Keratinocyte (primary cell): ENCODE data around the gene ACTA2. TPM values are rescaled to one million over a fixed set of nuclear protein-coding genes. Genes with fewer than 3 reads are reported as not detected.

Experiments used
- DNase-seq: peaks from one replicate; pipeline ENCODE4 v3.0.0-alpha.2; 2011; ENCODE audit warnings: low read depth, missing footprints, low spot score
- FAIRE-seq: peaks from 2 replicates; lab custom pipeline; 2011; peaks lifted over from hg19 to GRCh38; lab: Jason Lieb, UNC
- H2AFZ ChIP-seq: 2 replicates; pipeline ENCODE4 v1.6.0; 2012; ENCODE audit warnings: low read length, control low read depth, inconsistent platforms; ENCODE audit not compliant: control insufficient read depth
- H3K27ac ChIP-seq: 2 replicates; pipeline ENCODE4 v1.5.1; 2011; ENCODE audit warnings: low read length; ENCODE audit not compliant: control insufficient read depth, insufficient read depth
- H3K27me3 ChIP-seq: 3 replicates; pipeline ENCODE4 v1.6.0; 2011; ENCODE audit warnings: low read length; ENCODE audit not compliant: control insufficient read depth, insufficient read depth; ENCODE audit errors: extremely low read depth
- H3K36me3 ChIP-seq, 2 experiments: 2 replicates in 1 of 2; 3 replicates in 1 of 2; pipeline ENCODE4 v1.5.1; 2011; ENCODE audit warnings: low read length in 2 of 2, mild to moderate bottlenecking in 1 of 2; ENCODE audit not compliant: control insufficient read depth in 2 of 2, insufficient read depth in 2 of 2; ENCODE audit errors: extremely low read depth in 1 of 2
- H3K4me1 ChIP-seq: 3 replicates; pipeline ENCODE4 v1.5.1; 2011; ENCODE audit warnings: low read length; ENCODE audit not compliant: control insufficient read depth, insufficient read depth; ENCODE audit errors: extremely low read depth
- H3K4me2 ChIP-seq: 3 replicates; pipeline ENCODE4 v1.6.0; 2011; ENCODE audit warnings: low read depth, low read length; ENCODE audit not compliant: control insufficient read depth, insufficient read depth; ENCODE audit errors: extremely low read depth
- H3K4me3 ChIP-seq, 3 experiments: fragments of 200-600 bp in 1 of 3; sonication (generic) in 1 of 3; 2 replicates in 2 of 3; 3 replicates in 1 of 3; pipeline ENCODE4 v1.5.1; 2011 to 2016; ENCODE audit warnings: low read length in 3 of 3, mild to moderate bottlenecking in 3 of 3, control low read depth in 2 of 3, inconsistent platforms in 1 of 3, low read depth in 1 of 3, mixed read lengths in 1 of 3, mixed run types in 1 of 3, moderate library complexity in 1 of 3; ENCODE audit not compliant: control insufficient read depth in 2 of 3, insufficient read depth in 2 of 3; ENCODE audit errors: extremely low read depth in 1 of 3
- H3K79me2 ChIP-seq: 2 replicates; pipeline ENCODE4 v1.6.0; 2012; ENCODE audit warnings: low read length; ENCODE audit not compliant: control insufficient read depth, insufficient read depth
- H3K9ac ChIP-seq: 3 replicates; pipeline ENCODE4 v1.6.0; 2011; ENCODE audit warnings: low read length; ENCODE audit not compliant: control insufficient read depth, insufficient read depth; ENCODE audit errors: extremely low read depth
- H3K9me1 ChIP-seq: 3 replicates; pipeline ENCODE4 v1.6.0; 2011; ENCODE audit warnings: low read length; ENCODE audit not compliant: control insufficient read depth, insufficient read depth; ENCODE audit errors: extremely low read depth
- H3K9me3 ChIP-seq: 2 replicates; pipeline ENCODE4 v1.5.1; 2012; ENCODE audit warnings: low read depth, low read length; ENCODE audit not compliant: control insufficient read depth
- H4K20me1 ChIP-seq: 3 replicates; pipeline ENCODE4 v1.6.0; 2011; ENCODE audit warnings: low read length; ENCODE audit not compliant: control insufficient read depth, insufficient read depth; ENCODE audit errors: extremely low read depth
- CTCF ChIP-seq, 3 experiments: IDR thresholded peaks in 1 of 3; conservative IDR thresholded peaks in 1 of 3; optimal IDR thresholded peaks in 1 of 3; 2 replicates in 2 of 3; 3 replicates in 1 of 3; pipeline versions ENCODE3 to v1.5.1; 2011; ENCODE audit warnings: low read length in 3 of 3, mild to moderate bottlenecking in 3 of 3, moderate library complexity in 2 of 3, control low read depth in 1 of 3, inconsistent platforms in 1 of 3; ENCODE audit not compliant: insufficient read depth in 2 of 3; ENCODE audit errors: extremely low read depth in 1 of 3
- EZH2 ChIP-seq: IDR thresholded peaks from one replicate; pipeline ENCODE4 v1.6.1; 2012; ENCODE audit warnings: inconsistent platforms, mild to moderate bottlenecking, low read length, moderate library complexity
- dilution Hi-C: fragments of 300-500 bp; cut with MboI; formaldehyde crosslinking; loops from one replicate; pipeline ENCODE4 v1.7.0; 2020; ENCODE audit warnings: low sequenced_read_pairs; ENCODE audit not compliant: extremely low pct_ligation_motif_present
- polyA plus RNA-seq, 5 experiments: library from polyadenylated mRNA; depleted of rRNA in 3 of 5; stranded (reverse) in 3 of 5; stranded (forward) in 1 of 5; unstranded in 1 of 5; fragments of >200 nt; gene quantifications; 1 replicate in 1 of 5; 2 replicates in 3 of 5; 3 replicates in 1 of 5; pipeline versions ENCODE4 v1.2.1 to v1.2.3, GENCODE V29; 2011 to 2012; ENCODE audit warnings: missing spikeins in 2 of 5, low read depth in 1 of 5, low replicate concordance in 1 of 5

ACTA2 gene
- polyA plus RNA-seq, 1 donor (not counting 4 experiments of a cell fraction or from before 2014, with no cell fraction given): 3.7 TPM

GRCh38 chr10:88923520-88923919 is 29.1 kb downstream of the ACTA2 start:
- Histone ChIP-seq H3K27me3 (no peaks in the 10 kb centered on the region), H3K4me1 (no peaks in the 10 kb centered on the region), H3K9ac (no peak overlapping the region), H3K4me2 (no peak overlapping the region), H3K36me3 (peaks cover 0 to 10% of the 10 kb centered on the region in 2 experiments), H3K79me2 (no peaks in the 10 kb centered on the region), H3K9me1 (no peaks in the 10 kb centered on the region), H2AFZ (no peak overlapping the region), H3K9me3 (no peaks in the 10 kb centered on the region), H3K27ac (no peak overlapping the region), H3K4me3 (no peak overlapping the region), H4K20me1 (no peaks in the 10 kb centered on the region)
- no peak for DNase-seq
- no peak for FAIRE-seq
- dilution Hi-C loops: no loop called here
- TF ChIP-seq EZH2 (no peak), CTCF (optimal IDR thresholded peaks at IDR 0.05 in 1 of 3, IDR thresholded peaks at IDR 0.05 in 1 of 3, conservative IDR thresholded peaks at IDR 0.05 in 1 of 3; ENCODE audit: extremely low read depth in 1 of 3, insufficient read depth in 2 of 3, low read length in 3 of 3) (no peak)

- Histone ChIP-seq H2AFZ (no peak overlapping the region), H3K9ac (no peak overlapping the region), H3K27ac (no peak overlapping the region), H4K20me1 (no peaks in the 10 kb centered on the region), H3K9me3 (no peaks in the 10 kb centered on the region), H3K36me3 (peaks cover 0 to 10% of the 10 kb centered on the region in 2 experiments), H3K9me1 (no peaks in the 10 kb centered on the region), H3K27me3 (no peaks in the 10 kb centered on the region), H3K4me1 (no peaks in the 10 kb centered on the region), H3K4me3 (no peak overlapping the region), H3K79me2 (no peaks in the 10 kb centered on the region), H3K4me2 (no peak overlapping the region)
- DNase-seq: no peak
- TF ChIP-seq EZH2 (no peak), CTCF (optimal IDR thresholded peaks at IDR 0.05 in 1 of 3, IDR thresholded peaks at IDR 0.05 in 1 of 3, conservative IDR thresholded peaks at IDR 0.05 in 1 of 3; ENCODE audit: extremely low read depth in 1 of 3, insufficient read depth in 2 of 3, low read length in 3 of 3) (no peak)
- dilution Hi-C loops: no loop called here
- no peak for FAIRE-seq
These were observed 30.5 kb downstream of the ACTA2 start for GRCh38 chr10:88922041-88922440.
